Liver (tissue), 9 donors: ENCODE measurements around the gene ALDH16A1. TPM values are rescaled to one million over a fixed set of nuclear protein-coding genes. Genes with fewer than 3 reads are reported as not detected.

ENCODE experiments used
- DNase-seq: peaks from one replicate; pipeline ENCODE4 v3.0.0-alpha.2; 2017; ENCODE audit warnings: low spot score
- H3K27ac ChIP-seq, 2 donors: one replicate each; pipeline ENCODE4 v1.7.0; 2013; ENCODE audit warnings: inconsistent platforms in 2 of 2, low read length in 2 of 2, control low read depth in 1 of 2, low read depth in 1 of 2, mild to moderate bottlenecking in 1 of 2
- H3K27me3 ChIP-seq, 4 donors: one replicate each; pipeline versions ENCODE4 v1.6.1 to v1.7.0; 2013; ENCODE audit warnings: low read length in 3 of 4, inconsistent platforms in 1 of 4, mild to moderate bottlenecking in 1 of 4, moderate library complexity in 1 of 4; ENCODE audit not compliant: control insufficient read depth in 4 of 4, insufficient read depth in 4 of 4
- H3K36me3 ChIP-seq, 4 donors: one replicate each; pipeline versions ENCODE4 v1.6.1 to v1.7.0; 2013; ENCODE audit warnings: low read length in 3 of 4, mild to moderate bottlenecking in 3 of 4, low read depth in 1 of 4, moderate library complexity in 1 of 4; ENCODE audit not compliant: control insufficient read depth in 4 of 4, insufficient read depth in 3 of 4
- H3K4me1 ChIP-seq, 4 donors: one replicate each; pipeline versions ENCODE4 v1.6.1 to v1.7.0; 2013; ENCODE audit warnings: low read length in 3 of 4, mild to moderate bottlenecking in 3 of 4, moderate library complexity in 1 of 4; ENCODE audit not compliant: control insufficient read depth in 4 of 4, insufficient read depth in 4 of 4
- H3K4me3 ChIP-seq, 3 donors: one replicate each; pipeline versions ENCODE4 v1.6.1 to v1.7.0; 2013; ENCODE audit warnings: low read length in 3 of 3, control low read depth in 1 of 3, low read depth in 1 of 3, mild to moderate bottlenecking in 1 of 3
- H3K9ac ChIP-seq, 2 donors: one replicate each; pipeline ENCODE4 v1.7.0; 2013; ENCODE audit warnings: low read length in 2 of 2, mild to moderate bottlenecking in 2 of 2, moderate library complexity in 2 of 2, control low read depth in 1 of 2, low read depth in 1 of 2
- H3K9me3 ChIP-seq, 4 donors: one replicate each; pipeline versions ENCODE4 v1.6.1 to v1.7.0; 2013; ENCODE audit warnings: low read length in 3 of 4; ENCODE audit not compliant: control insufficient read depth in 4 of 4
- ATF3 ChIP-seq: IDR thresholded peaks from 2 replicates; pipeline ENCODE4 v1.6.1; 2016; ENCODE audit warnings: antibody characterized with exemption
- EGR1 ChIP-seq, 2 donors: IDR thresholded peaks; 2 replicates each; pipeline ENCODE4 v1.6.1; 2016 to 2018; ENCODE audit warnings: antibody characterized with exemption in 2 of 2, low read depth in 2 of 2
- FOXA1 ChIP-seq: IDR thresholded peaks from 2 replicates; pipeline ENCODE4 v1.6.1; 2016; ENCODE audit warnings: antibody characterized with exemption
- FOXA2 ChIP-seq: IDR thresholded peaks from 2 replicates; pipeline ENCODE4 v1.6.1; 2016; ENCODE audit warnings: antibody characterized with exemption
- GABPA ChIP-seq, 2 donors: IDR thresholded peaks in 1 of 2; conservative IDR thresholded peaks in 1 of 2; 2 replicates each; pipeline ENCODE4 v1.6.1; 2016; ENCODE audit warnings: antibody characterized with exemption in 2 of 2, mild to moderate bottlenecking in 1 of 2, moderate library complexity in 1 of 2
- HNF4G ChIP-seq: IDR thresholded peaks from 2 replicates; pipeline ENCODE4 v1.6.1; 2016; ENCODE audit warnings: antibody characterized with exemption
- NR2F2 ChIP-seq: IDR thresholded peaks from 2 replicates; pipeline ENCODE4 v1.6.1; 2016; ENCODE audit warnings: antibody characterized with exemption
- RAD21 ChIP-seq, 2 donors: IDR thresholded peaks; 2 replicates each; pipeline ENCODE4 v1.6.1; 2016; ENCODE audit warnings: antibody characterized with exemption in 2 of 2, mild to moderate bottlenecking in 2 of 2
- RXRA ChIP-seq, 2 donors: IDR thresholded peaks; 2 replicates each; pipeline ENCODE4 v1.6.1; 2017 to 2018; ENCODE audit warnings: antibody characterized with exemption in 2 of 2, mild to moderate bottlenecking in 1 of 2
- SP1 ChIP-seq: IDR thresholded peaks from 2 replicates; pipeline ENCODE4 v1.6.1; 2018; ENCODE audit warnings: antibody characterized with exemption, mild to moderate bottlenecking
- TAF1 ChIP-seq: conservative IDR thresholded peaks from 2 replicates; pipeline ENCODE4 v1.6.1; 2016; ENCODE audit warnings: antibody characterized with exemption, mild to moderate bottlenecking
- ZBTB33 ChIP-seq: IDR thresholded peaks from 2 replicates; pipeline ENCODE4 v1.6.1; 2016; ENCODE audit warnings: antibody characterized with exemption
- WGBS: extraction: QIAGEN DNeasy Blood & Tissue Kit; methylation state at CpG from one replicate; pipeline ENCODE4 v1.1.7; 2013; 5-methylcytosine and 5-hydroxymethylcytosine counted together
- polyA plus RNA-seq, 2 donors: library from polyadenylated mRNA; stranded (reverse) in 1 of 2; unstranded in 1 of 2; fragments of 200-250 nt in 1 of 2; fragments of >200 nt in 1 of 2; fragmentation: Nextera tagmentation in 1 of 2; extraction: Ambion mirVana in 1 of 2; gene quantifications; one replicate each; pipeline versions ENCODE4 v1.2.1 to v1.2.3, GENCODE V29; 2013 to 2015
- total RNA-seq, 2 donors: library from RNA; depleted of rRNA; stranded (reverse); fragments of >200 nt; gene quantifications; one replicate each; pipeline ENCODE4 v1.2.3, GENCODE V29; 2014
- TF ChIP-seq, protein P1 (sequence below): fragments of 150-350 bp; IDR thresholded peaks from 2 replicates; pipeline ENCODE4 v1.5.1; 2017; ENCODE audit warnings: improper control_type of control experiment, low read depth, low read length; ENCODE audit not compliant: missing input control
- donor health status: healthy.
- donor health status: healthy.
- donor health status: healthy.
- donor health status: healthy.
- donor health status: healthy.

The ALDH16A1 gene
- total and polyA plus RNA-seq, 4 donors, result 5.2 to 35.8 (median 21.5) TPM

DNA sequence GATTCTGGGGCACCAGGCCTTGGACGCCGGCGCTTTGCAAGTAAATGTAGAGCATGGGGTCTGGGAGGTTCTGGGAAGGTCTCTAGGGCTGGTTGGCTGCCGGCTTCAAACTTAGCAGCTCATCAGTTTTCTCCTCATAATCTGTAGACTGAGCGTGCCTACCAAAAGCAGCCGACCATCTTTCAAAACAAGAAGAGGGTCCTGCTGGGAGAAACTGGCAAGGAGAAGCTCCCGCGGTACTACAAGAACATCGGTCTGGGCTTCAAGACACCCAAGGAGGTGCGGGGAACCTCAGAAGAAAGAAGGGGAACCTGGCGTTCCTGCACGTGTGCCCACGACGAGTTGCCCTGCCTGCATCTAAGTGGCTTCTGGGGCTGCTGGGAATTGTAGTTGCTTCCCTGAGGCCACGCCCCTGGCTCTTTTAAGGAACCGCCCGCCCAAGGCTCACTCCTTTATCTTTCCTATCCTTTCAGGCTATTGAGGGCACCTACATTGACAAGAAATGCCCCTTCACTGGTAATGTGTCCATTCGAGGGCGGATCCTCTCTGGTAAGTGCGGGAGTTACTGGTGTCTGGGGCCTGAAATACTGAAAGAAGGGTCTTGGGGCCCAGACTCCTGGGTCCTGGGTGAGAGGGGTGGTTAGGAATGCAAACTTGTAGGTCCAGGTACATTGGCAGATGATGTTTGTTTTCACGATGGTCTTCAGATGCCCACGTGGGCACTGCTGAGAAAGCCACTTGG, 44.2 kb downstream of the ALDH16A1 start:
- TF ChIP-seq GABPA (IDR thresholded peaks at IDR 0.05 in 1 of 2, conservative IDR thresholded peaks at IDR 0.05 in 1 of 2), result peak in 1 of 2 donors; percentile 34
- TF ChIP-seq, protein P1, sequence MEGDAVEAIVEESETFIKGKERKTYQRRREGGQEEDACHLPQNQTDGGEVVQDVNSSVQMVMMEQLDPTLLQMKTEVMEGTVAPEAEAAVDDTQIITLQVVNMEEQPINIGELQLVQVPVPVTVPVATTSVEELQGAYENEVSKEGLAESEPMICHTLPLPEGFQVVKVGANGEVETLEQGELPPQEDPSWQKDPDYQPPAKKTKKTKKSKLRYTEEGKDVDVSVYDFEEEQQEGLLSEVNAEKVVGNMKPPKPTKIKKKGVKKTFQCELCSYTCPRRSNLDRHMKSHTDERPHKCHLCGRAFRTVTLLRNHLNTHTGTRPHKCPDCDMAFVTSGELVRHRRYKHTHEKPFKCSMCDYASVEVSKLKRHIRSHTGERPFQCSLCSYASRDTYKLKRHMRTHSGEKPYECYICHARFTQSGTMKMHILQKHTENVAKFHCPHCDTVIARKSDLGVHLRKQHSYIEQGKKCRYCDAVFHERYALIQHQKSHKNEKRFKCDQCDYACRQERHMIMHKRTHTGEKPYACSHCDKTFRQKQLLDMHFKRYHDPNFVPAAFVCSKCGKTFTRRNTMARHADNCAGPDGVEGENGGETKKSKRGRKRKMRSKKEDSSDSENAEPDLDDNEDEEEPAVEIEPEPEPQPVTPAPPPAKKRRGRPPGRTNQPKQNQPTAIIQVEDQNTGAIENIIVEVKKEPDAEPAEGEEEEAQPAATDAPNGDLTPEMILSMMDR, result no peak
- WGBS, result 28% methylated on average over 22 of the region's 22 CpGs
- peak overlapping the region; percentile 88 to 92 for H3K27ac ChIP-seq

DNA sequence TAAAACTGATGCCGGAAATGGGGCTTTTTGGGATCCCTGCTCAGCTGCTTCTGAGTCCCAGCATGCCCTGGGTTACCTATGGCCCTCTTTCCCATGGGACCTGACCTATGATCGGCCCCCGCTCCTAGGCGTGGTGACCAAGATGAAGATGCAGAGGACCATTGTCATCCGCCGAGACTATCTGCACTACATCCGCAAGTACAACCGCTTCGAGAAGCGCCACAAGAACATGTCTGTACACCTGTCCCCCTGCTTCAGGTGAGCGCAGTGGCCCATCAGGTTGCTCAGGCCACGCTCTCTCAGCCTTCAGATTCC, 44.7 kb downstream of the ALDH16A1 start:
- H3K27me3 ChIP-seq, result no peaks in the 10 kb centered on the region
- DNase-seq, result no peak
- H3K9ac ChIP-seq, result no peak overlapping the region
- TF ChIP-seq NR2F2 (no peak), FOXA2 (no peak), RAD21 (IDR thresholded peaks at IDR 0.05) (no peak), FOXA1 (no peak), RXRA (IDR thresholded peaks at IDR 0.05) (no peak), ZBTB33 (no peak), EGR1 (IDR thresholded peaks at IDR 0.05; ENCODE audit: low read depth in 2 of 2) (no peak), GABPA (IDR thresholded peaks at IDR 0.05 in 1 of 2, conservative IDR thresholded peaks at IDR 0.05 in 1 of 2) (no peak), ATF3 (no peak), TAF1 (no peak), SP1 (no peak), HNF4G (no peak)
- TF ChIP-seq, protein P1, result no peak
- peaks cover 11 to 29% (median 22%) of the 10 kb centered on the region in 4 donors for H3K36me3 ChIP-seq
- H3K4me3 ChIP-seq, result peak overlapping the region in 1 of 3 donors; percentile 82
- H3K9me3 ChIP-seq, result no peaks in the 10 kb centered on the region
- WGBS, result 87% methylated on average over 12 of the region's 12 CpGs
- no peak overlapping the region for H3K27ac ChIP-seq
- peaks cover 0 to 22% (median 16%) of the 10 kb centered on the region in 4 donors for H3K4me1 ChIP-seq

More for the DNA sequence above, 44.2 kb downstream of the ALDH16A1 start:
- Histone ChIP-seq H3K4me1 (peaks cover 0 to 22% (median 16%) of the 10 kb centered on the region in 4 donors), H3K27me3 (no peaks in the 10 kb centered on the region), H3K4me3 (peak overlapping the region; percentile 82 to 98 (median 96)), H3K9me3 (no peaks in the 10 kb centered on the region), H3K9ac (peak overlapping the region; percentile 98 to 99), H3K36me3 (peaks cover 11 to 34% (median 26%) of the 10 kb centered on the region in 4 donors)
- peak; percentile 80 for DNase-seq
